GM23248 (cell line): Measurements from ENCODE around the gene MEIS2.

ENCODE experiments used
- EZH2 ChIP-seq: fragments of 200-600 bp; sonication (generic); IDR thresholded peaks from 2 replicates; pipeline ENCODE4 v1.6.1; 2018; ENCODE audit warnings: antibody characterized with exemption, mild to moderate bottlenecking; ENCODE audit not compliant: insufficient read depth, poor library complexity, severe bottlenecking
- EZH2phosphoT487 ChIP-seq: fragments of 200-600 bp; sonication (generic); IDR thresholded peaks from 2 replicates; pipeline ENCODE4 v1.6.1; 2018; ENCODE audit warnings: antibody characterized with exemption, moderate library complexity, mild to moderate bottlenecking, low read depth; ENCODE audit not compliant: insufficient read depth

GRCh38 chr15:37044915-37045648, 55.3 kb downstream of the MEIS2 start:
- TF ChIP-seq EZH2 (no peak), EZH2phosphoT487 (no peak)
